HG03575 (cell line): ENCODE results near the gene TFDP3.

Source experiments
- ATAC-seq: cut with Tn5 transposase; IDR thresholded peaks from one replicate; pipeline ENCODE4 v1.9.1; 2021; ENCODE audit not compliant: unreplicated experiment, insufficient number of reproducible peaks, low FRiP score; ENCODE audit errors: extremely low read depth

The TFDP3 gene

GRCh38 chrX:133190877-133191738 lies 27.0 kb downstream of the TFDP3 start:
- ATAC-seq, result no peak

GRCh38 chrX:133189195-133189594 lies 29.0 kb downstream of the TFDP3 start:
- no peak for ATAC-seq

GRCh38 chrX:133188631-133189030 lies 29.5 kb downstream of the TFDP3 start:
- ATAC-seq, result no peak

- no peak for ATAC-seq
Observed at GRCh38 chrX:133185938-133186337, 32.2 kb downstream of the TFDP3 start.

DNA sequence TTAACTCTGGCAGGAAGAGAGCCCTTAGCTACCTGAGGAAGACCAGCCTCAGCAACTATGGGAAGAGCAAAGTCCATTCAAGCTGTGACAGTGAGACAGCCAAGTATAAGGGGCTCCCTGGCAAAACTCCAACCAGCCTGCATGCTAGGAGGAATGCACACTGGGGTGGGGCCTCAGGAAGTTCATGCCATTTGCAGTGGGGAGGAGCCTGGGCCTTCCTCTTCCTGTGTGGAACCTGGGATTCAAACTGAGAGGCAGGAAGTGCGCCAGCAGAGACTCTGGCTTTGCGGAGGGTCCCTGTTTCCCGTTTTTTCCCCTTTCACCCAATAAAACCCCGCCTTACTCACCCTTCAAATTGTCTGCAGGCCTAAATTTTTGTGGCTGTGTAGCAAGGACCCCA lies 33.0 kb downstream of the TFDP3 start:
- no peak for ATAC-seq

GRCh38 chrX:133183806-133184205 lies 34.3 kb downstream of the TFDP3 start:
- no peak for ATAC-seq

DNA sequence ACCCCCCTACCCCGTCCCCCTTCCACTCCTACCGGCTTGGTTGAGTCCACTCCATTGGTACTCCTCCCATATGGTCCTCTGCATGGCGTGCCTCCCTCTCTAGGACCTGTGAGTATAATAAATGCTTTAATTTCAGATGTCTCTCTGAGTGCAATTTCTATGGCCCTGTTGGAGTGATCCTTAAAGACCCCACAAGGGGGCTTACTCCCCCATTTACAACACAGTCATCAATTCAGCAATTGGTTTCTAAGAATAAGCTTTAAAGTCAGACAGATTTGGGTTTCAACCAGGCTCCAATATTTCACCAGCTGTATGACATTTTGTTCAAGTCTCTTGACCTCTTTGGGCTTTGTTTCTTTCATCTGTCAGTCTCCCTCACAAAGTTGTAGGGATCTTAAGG lies 38.7 kb downstream of the TFDP3 start:
- ATAC-seq, result no peak

DNA sequence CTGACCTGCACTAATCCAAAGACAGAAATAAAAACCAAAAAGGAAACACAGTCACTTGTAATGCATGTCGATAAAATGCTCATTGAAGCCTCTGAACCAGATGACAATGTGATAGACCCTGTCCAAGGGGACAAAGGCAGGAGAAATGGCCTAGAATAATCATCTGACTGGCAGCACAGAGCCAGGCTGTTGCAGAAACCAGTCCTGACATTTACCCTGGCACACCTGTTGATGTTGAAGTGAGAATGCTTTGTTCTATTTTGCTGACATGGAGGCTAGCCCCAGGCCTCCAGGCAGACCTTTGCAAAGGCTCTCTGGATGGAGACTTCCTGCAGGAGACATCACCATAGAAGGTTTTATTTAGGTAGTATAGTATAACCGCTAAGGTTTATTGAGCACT lies 41.0 kb downstream of the TFDP3 start:
- ATAC-seq, result no peak

- ATAC-seq, result no peak
Observed at GRCh38 chrX:133175605-133176004, 42.5 kb downstream of the TFDP3 start.

- no peak for ATAC-seq
Observed at GRCh38 chrX:133175162-133175561, 43.0 kb downstream of the TFDP3 start.

- ATAC-seq, result no peak
Observed at GRCh38 chrX:133171962-133172708, 46.0 kb downstream of the TFDP3 start.
